Ishikawa (cell line): ENCODE measurements around the gene TNS1.

Experiments
- CREB1 ChIP-seq: IDR thresholded peaks from 2 replicates; pipeline ENCODE4 v1.6.1; 2012; ENCODE audit warnings: low read depth
- EGR1 ChIP-seq: IDR thresholded peaks from 2 replicates; pipeline ENCODE4 v1.6.1; 2012
- EP300 ChIP-seq: IDR thresholded peaks from 2 replicates; pipeline ENCODE4 v1.6.1; 2012; ENCODE audit warnings: borderline replicate concordance
- MAX ChIP-seq: IDR thresholded peaks from 2 replicates; pipeline ENCODE4 v1.6.1; 2012
- RAD21 ChIP-seq: IDR thresholded peaks from 2 replicates; pipeline ENCODE4 v1.6.1; 2012; ENCODE audit warnings: low read depth
- TCF12 ChIP-seq: IDR thresholded peaks from 2 replicates; pipeline ENCODE4 v1.6.1; 2012; ENCODE audit warnings: low read depth
- TEAD4 ChIP-seq: IDR thresholded peaks from 2 replicates; pipeline ENCODE4 v1.6.1; 2012
- USF1 ChIP-seq: IDR thresholded peaks from 2 replicates; pipeline ENCODE4 v1.6.1; 2012
- YY1 ChIP-seq: IDR thresholded peaks from 2 replicates; pipeline ENCODE4 v1.6.1; 2012; ENCODE audit warnings: low read depth

GRCh38 chr2:217843324-217843723 lies 159.5 kb downstream of the TNS1 start:
- TF ChIP-seq EP300: no peak
- TF ChIP-seq MAX: no peak
- no peak for TF ChIP-seq TCF12
- TF ChIP-seq RAD21: no peak
- TF ChIP-seq EGR1: no peak
- no peak for TF ChIP-seq CREB1
- no peak for TF ChIP-seq TEAD4
- no peak for TF ChIP-seq YY1
- no peak for TF ChIP-seq USF1
